Mucosa of stomach (tissue), 1 donor: ENCODE measurements around the gene CCDC127.

Source experiments
- H3K27me3 ChIP-seq: one replicate; pipeline ENCODE4 v1.7.0; 2013; ENCODE audit warnings: mild to moderate bottlenecking, low read length; ENCODE audit not compliant: control insufficient read depth, insufficient read depth
- H3K36me3 ChIP-seq: one replicate; pipeline ENCODE4 v1.7.0; 2013; ENCODE audit warnings: low read length; ENCODE audit not compliant: control insufficient read depth, insufficient read depth
- H3K4me1 ChIP-seq: one replicate; pipeline ENCODE4 v1.7.0; 2013; ENCODE audit warnings: mild to moderate bottlenecking, low read length; ENCODE audit not compliant: control insufficient read depth, insufficient read depth
- H3K4me3 ChIP-seq: one replicate; pipeline ENCODE4 v1.7.0; 2013; ENCODE audit warnings: low read length
- H3K9ac ChIP-seq: one replicate; pipeline ENCODE4 v1.7.0; 2013; ENCODE audit warnings: mild to moderate bottlenecking, low read length, moderate library complexity
- H3K9me3 ChIP-seq: one replicate; pipeline ENCODE4 v1.7.0; 2013; ENCODE audit warnings: mild to moderate bottlenecking, low read length, moderate library complexity; ENCODE audit not compliant: control insufficient read depth
- donor health status: Pancreatic carcinoma.

Gene CCDC127

GRCh38 chr5:191036-191948, 26.7 kb downstream of the CCDC127 start, which contains the start of gene LRRC14B:
Gene LRRC14B (plus strand): TSS chr5:191495. CDS start chr5:191539, 44 bp downstream.
- Histone ChIP-seq H3K27me3 (peaks cover 32% of the 10 kb centered on the region), H3K9ac (no peak within 1 kb of the TSS), H3K4me3 (no peak within 1 kb of the TSS), H3K36me3 (no peaks in the 10 kb centered on the region), H3K4me1 (peaks cover 8% of the 10 kb centered on the region), H3K9me3 (no peaks in the 10 kb centered on the region)

DNA sequence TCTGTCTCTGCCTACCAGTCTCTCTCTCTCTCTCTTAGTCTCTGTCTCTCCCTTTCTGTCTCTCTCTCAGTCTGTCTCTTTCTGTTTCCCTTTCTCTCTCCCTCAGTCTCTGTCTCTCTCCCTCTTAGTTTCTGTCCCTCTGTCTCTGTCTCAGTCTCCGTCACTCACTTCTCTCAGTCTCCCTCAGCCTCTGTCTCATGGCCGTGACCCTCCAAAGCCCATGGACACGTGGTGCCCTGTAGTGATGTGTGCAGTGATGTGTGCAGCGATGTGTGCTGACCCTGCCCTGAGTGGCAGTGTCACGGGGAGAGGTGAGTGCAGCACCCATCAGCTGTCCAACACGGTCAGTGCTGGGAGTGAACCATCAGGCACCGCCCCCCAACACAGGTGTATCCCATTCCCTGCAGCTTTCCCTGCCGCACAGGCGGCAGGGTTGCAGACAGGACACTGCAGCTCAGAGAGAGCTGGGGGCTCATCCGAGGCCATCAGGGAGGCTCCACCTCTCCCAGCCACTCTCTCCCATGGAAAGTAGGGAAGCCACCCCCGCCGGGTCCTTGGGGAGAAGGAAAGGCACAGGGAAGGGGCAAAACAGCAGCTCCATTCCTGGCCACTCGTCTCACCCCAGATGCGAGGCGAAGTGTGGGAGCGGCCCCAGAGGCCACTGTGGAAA, 27.5 kb downstream of the CCDC127 start:
- Histone ChIP-seq H3K9ac (no peak overlapping the region), H3K36me3 (no peaks in the 10 kb centered on the region), H3K27me3 (peaks cover 32% of the 10 kb centered on the region), H3K4me1 (peaks cover 8% of the 10 kb centered on the region), H3K9me3 (no peaks in the 10 kb centered on the region), H3K4me3 (no peak overlapping the region)

DNA sequence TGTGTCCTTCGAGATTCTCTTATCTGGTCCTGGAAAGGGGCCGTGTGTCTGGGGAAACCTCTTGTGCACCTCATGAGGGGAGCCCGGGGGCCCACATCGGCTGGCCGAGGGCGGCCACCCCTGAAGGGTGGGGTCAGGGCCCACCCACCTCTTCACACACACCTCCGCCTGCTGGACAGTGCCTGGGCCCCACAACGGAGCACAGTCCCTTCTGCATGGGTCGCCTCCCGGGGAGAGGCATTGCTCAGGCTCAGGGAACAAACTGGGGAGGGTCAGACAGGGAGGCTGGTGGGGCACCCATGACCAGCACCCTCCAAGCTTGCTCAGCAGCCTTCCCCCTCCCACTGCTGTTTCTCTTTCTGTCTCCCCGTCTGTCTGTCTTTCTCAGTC, 28.0 kb downstream of the CCDC127 start:
- H3K36me3 ChIP-seq: no peaks in the 10 kb centered on the region
- peaks cover 8% of the 10 kb centered on the region for H3K4me1 ChIP-seq
- H3K27me3 ChIP-seq: peaks cover 32% of the 10 kb centered on the region
- no peak overlapping the region for H3K4me3 ChIP-seq
- H3K9me3 ChIP-seq: no peaks in the 10 kb centered on the region
- no peak overlapping the region for H3K9ac ChIP-seq

DNA sequence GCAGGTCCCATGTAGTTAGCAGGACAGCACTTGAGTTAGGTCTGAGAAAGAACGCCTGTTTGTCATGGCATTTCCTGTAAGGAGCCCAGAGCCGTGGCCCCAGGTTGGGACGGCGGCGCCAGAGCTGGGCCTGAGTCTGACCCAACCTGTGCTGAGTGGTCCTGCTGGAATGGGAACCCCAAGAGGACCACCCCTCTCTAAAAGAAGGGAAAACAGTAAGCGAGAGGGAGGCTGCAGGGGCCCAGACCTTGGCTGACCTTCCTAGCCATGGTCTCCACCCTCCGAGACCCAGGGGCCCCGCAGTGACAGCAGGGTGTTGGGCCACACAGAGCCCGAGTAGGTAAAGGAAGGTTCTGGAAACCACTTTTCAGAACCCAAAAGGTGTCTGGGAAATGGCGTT, 28.5 kb downstream of the CCDC127 start:
- Histone ChIP-seq H3K9me3 (no peaks in the 10 kb centered on the region), H3K4me3 (no peak overlapping the region), H3K9ac (no peak overlapping the region), H3K36me3 (no peaks in the 10 kb centered on the region), H3K27me3 (peaks cover 32% of the 10 kb centered on the region), H3K4me1 (peaks cover 8% of the 10 kb centered on the region)

DNA sequence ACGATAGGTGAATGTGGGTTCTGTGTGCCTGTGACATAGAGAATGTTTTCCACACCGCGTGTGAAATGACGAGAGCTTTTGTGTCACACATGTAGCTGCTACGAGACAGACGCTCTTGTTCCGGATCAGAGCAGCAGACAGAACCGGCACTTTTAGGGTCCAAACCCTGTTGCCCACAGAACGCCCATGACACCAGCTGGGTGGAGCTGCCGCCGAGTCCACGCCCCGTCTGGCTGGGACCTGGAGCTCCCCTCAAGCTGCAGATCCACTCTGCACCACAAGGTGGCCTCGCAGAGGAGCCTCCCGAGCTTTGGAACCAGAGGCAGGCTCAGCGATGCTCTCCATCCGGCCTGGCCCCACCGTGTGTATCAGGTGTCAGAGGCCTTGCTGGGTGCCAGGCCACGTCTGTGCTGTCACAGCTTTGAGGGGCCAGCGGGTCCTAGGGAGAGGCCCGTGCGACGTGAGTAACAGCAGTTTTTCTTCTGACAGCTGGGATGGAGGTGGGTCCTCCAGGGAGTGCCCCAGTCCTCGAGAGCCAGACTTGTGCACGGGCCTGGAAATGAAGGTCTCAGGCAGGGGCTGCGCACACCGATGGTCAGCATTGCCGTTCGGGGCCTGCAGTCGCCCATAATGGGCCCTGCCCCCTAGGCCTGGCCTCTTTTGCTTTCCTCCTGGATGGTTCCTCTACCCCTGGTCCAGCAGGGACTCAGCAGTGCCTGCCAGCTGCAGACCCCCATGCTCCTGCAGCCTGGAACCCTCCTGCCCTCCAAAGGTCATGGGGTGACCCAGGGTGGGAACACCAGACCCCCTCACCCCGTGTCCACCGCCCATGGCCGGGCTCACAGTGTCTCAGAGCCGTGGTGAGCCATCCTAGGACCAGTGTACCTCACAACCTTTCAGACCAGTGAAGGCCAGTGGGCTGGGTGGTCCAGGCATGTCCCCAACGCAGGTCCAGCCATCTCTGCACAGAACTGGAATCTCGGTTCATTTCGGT, 29.2 kb downstream of the CCDC127 start:
- no peak overlapping the region for H3K9ac ChIP-seq
- H3K27me3 ChIP-seq: peaks cover 32% of the 10 kb centered on the region
- H3K4me3 ChIP-seq: no peak overlapping the region
- no peaks in the 10 kb centered on the region for H3K9me3 ChIP-seq
- peaks cover 8% of the 10 kb centered on the region for H3K4me1 ChIP-seq
- no peaks in the 10 kb centered on the region for H3K36me3 ChIP-seq

DNA sequence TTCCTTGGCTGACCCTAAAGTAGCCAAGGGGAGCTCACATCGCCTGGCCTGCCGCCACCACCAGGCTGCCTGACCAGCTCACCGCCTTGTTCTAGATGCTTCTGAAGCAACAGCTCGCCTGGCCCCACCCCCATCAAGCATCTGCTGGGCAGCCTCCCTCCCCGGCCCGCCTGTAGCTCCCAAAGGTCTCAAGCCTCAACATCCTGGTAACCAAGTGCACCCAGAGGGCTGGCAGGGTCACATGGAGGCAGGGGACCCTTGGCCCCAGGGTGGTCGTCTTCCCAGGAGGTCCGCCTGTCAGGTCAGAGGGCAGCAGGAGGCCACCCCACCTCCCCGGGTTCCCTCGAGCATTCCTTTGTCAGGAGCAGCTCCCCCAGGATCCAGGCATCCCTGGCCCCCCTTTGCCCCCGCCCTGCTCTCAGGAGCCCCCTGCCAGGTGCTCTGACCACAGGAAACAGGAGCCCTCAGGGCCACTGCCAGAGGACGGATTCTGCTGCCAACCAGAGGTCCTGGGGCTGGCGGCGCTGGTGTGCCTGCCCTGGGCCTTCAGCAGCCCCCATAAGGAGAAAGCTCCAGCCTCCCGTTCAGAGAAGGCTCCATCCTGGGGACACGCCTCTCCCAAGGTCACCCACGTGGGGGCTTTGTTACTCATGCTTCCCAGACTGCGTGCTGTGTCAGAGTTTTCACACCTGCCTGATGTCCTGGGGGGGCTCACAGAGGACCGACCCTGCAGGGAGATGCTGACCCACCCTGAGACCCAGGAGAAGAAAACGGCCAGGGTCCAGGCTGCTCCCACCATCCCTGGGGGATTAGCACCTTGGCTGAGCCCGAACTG, 30.1 kb downstream of the CCDC127 start:
- H3K9me3 ChIP-seq: no peaks in the 10 kb centered on the region
- H3K9ac ChIP-seq: no peak overlapping the region
- H3K36me3 ChIP-seq: no peaks in the 10 kb centered on the region
- H3K4me1 ChIP-seq: peaks cover 8% of the 10 kb centered on the region
- H3K4me3 ChIP-seq: no peak overlapping the region
- H3K27me3 ChIP-seq: peaks cover 32% of the 10 kb centered on the region

DNA sequence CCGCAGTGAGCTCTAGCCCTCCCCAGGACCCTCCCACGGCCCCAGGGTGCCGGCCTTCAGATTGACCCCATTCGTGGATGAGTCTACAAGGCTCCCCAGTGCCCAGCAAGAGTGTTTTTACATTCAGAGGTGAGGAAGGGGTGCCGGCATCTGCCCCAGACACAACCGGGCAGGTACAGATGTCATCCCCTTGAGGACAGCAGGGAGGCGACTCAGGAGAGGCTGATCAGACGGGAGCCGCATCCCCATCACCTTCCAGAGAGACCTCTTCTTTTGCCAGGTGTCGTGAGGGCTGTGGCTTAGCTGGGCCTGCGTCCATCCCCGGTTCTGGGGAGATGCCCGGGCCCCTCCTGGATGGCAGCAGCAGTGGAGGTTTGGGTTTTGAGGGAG, 30.9 kb downstream of the CCDC127 start:
- Histone ChIP-seq H3K9ac (no peak overlapping the region), H3K36me3 (no peaks in the 10 kb centered on the region), H3K4me1 (peaks cover 8% of the 10 kb centered on the region), H3K9me3 (no peaks in the 10 kb centered on the region), H3K27me3 (peaks cover 26% of the 10 kb centered on the region), H3K4me3 (no peak overlapping the region)

DNA sequence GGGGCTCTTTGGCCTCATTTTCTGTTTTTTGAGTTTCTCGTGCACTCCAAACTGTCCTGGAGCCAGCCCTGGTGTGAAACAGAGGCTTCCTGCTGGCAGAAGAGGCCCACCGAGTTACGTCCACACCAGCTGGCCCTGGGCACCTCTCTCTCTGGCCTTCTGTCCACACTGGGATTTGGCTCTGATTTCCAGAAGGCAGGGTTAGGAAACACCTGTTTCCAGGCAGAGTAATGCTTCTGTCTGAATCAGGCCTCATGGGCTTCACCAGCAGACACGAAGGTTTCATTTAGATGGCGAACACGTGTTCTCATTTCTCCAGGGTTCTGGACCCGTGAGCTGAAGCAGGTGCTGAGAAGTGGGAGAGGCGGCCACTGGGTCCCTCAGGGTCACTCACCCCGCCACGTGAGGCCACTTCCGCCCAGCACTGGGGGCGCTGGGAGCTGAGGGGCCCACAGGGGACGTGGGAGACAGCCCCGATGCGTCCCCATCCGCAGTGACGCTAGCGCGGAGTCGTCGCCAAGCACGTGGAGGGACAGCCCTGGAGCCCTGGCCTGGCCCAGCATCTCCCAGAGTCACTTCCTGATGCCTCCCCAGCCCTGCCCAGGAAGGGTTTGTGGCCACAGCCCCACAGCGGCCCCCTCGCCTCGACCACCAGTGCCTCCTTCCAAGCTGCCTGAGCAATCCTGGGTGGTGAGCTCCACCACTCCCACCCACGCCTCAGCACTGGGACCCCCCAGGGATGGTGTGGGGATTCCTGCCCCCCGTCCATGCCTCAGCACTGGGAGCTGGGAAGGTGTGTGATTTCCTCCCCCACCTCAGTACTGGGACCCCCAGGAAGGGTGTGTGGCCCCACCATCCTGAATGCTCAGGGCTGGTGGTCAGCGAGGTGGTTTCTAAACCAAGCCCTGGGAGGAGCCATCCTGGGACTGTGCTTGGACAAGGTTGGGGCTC, 31.6 kb downstream of the CCDC127 start:
- peaks cover 3% of the 10 kb centered on the region for H3K4me1 ChIP-seq
- H3K9me3 ChIP-seq: no peaks in the 10 kb centered on the region
- no peak overlapping the region for H3K4me3 ChIP-seq
- H3K9ac ChIP-seq: no peak overlapping the region
- H3K36me3 ChIP-seq: no peaks in the 10 kb centered on the region
- H3K27me3 ChIP-seq: peaks cover 19% of the 10 kb centered on the region

- no peak overlapping the region for H3K9ac ChIP-seq
- no peaks in the 10 kb centered on the region for H3K9me3 ChIP-seq
- no peaks in the 10 kb centered on the region for H3K36me3 ChIP-seq
- H3K4me3 ChIP-seq: no peak overlapping the region
- H3K4me1 ChIP-seq: no peaks in the 10 kb centered on the region
- H3K27me3 ChIP-seq: peaks cover 10% of the 10 kb centered on the region
Observed at GRCh38 chr5:185095-186070, 32.6 kb downstream of the CCDC127 start.
